Tibial nerve (tissue), 4 donors: ENCODE data around the gene LMCD1. TPM values are rescaled to one million over a fixed set of nuclear protein-coding genes. Genes with fewer than 3 reads are reported as not detected.

Source experiments
- DNase-seq, 2 donors: peaks; one replicate each; pipeline ENCODE4 v3.0.0-alpha.2; 2019; ENCODE audit warnings: low spot score in 2 of 2
- H3K27ac ChIP-seq, 4 donors: fragments of 200-600 bp; sonication (generic) in 3 of 4; one replicate each; pipeline ENCODE4 v1.5.1; 2017 to 2019; ENCODE audit warnings: mild to moderate bottlenecking in 1 of 4
- H3K27me3 ChIP-seq, 2 donors: fragments of 200-600 bp; sonication (generic) in 1 of 2; one replicate each; pipeline versions ENCODE4 v1.5.1 to v1.6.0; 2017 to 2019
- H3K36me3 ChIP-seq, 3 donors: fragments of 200-600 bp; sonication (generic); one replicate each; pipeline ENCODE4 v1.5.1; 2018 to 2019
- H3K4me1 ChIP-seq, 4 donors: fragments of 200-600 bp; sonication (generic) in 3 of 4; one replicate each; pipeline ENCODE4 v1.5.1; 2017 to 2019
- H3K4me3 ChIP-seq, 4 donors: fragments of 200-600 bp; sonication (generic) in 3 of 4; one replicate each; pipeline ENCODE4 v1.5.1; 2017 to 2019; ENCODE audit warnings: mild to moderate bottlenecking in 1 of 4, moderate library complexity in 1 of 4
- H3K9me3 ChIP-seq, 4 donors: fragments of 200-600 bp; sonication (generic) in 3 of 4; one replicate each; pipeline ENCODE4 v1.5.1; 2017 to 2019
- EP300 ChIP-seq, 2 donors: sonication (generic); formaldehyde crosslinking; IDR thresholded peaks; one replicate each; pipeline ENCODE4 v1.6.1; 2017; ENCODE audit warnings: antibody characterized with exemption in 2 of 2, mild to moderate bottlenecking in 1 of 2
- POLR2A ChIP-seq, 2 donors: fragments of 450-650 bp; IDR thresholded peaks; one replicate each; pipeline ENCODE4 v1.6.1; 2017; ENCODE audit warnings: antibody characterized with exemption in 2 of 2, mild to moderate bottlenecking in 2 of 2, moderate library complexity in 2 of 2
- WGBS, 2 donors: methylation state at CpG; one replicate each; pipeline ENCODE4 v1.1.5; 2018; 5-methylcytosine and 5-hydroxymethylcytosine counted together
- total RNA-seq, 4 donors: library from RNA; depleted of rRNA; stranded (reverse); fragments of >200 nt; gene quantifications; one replicate each; pipeline ENCODE4 v1.1.0, GENCODE V29; 2016
- TF ChIP-seq, protein P1 (sequence below), 5 experiments: fragments of 200-600 bp in 3 of 5; fragments of 450-650 bp in 2 of 5; sonication (generic) in 3 of 5; IDR thresholded peaks; one replicate each; pipeline ENCODE4 v1.5.1; 2016 to 2019; ENCODE audit warnings: antibody characterized with exemption in 5 of 5, mild to moderate bottlenecking in 3 of 5, moderate library complexity in 2 of 5

LMCD1 gene
- total RNA-seq, 4 donors from 2014 or later = 81.2 to 147 (median 92.9) TPM

DNA sequence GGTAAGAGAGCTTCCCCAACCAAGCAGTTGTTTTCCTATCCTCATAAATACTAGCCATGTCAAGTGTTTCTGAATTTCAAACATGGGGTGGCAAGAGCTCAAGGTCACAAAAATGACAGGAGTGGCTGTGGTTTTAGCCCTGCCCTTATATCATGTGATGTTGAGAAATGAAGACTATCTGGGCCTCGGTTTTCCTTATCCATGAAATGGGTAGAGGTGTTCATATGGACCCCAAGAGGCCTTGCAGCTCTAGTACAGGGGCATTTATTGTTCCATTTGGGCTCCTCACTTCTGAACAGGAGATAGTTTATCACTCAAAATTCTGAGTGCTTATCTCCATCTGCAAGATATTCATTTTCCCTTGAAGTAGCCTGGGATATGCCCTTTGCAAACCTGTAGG, 35.8 kb downstream of the LMCD1 start:
- no peak overlapping the region for H3K4me3 ChIP-seq
- DNase-seq = no peak
- 86 to 96% methylated on average over 1 of the region's 1 CpG for WGBS, 2 donors
- H3K27ac ChIP-seq = no peak overlapping the region
- TF ChIP-seq EP300 (IDR thresholded peaks at IDR 0.05) = no peak
- TF ChIP-seq, protein P1, sequence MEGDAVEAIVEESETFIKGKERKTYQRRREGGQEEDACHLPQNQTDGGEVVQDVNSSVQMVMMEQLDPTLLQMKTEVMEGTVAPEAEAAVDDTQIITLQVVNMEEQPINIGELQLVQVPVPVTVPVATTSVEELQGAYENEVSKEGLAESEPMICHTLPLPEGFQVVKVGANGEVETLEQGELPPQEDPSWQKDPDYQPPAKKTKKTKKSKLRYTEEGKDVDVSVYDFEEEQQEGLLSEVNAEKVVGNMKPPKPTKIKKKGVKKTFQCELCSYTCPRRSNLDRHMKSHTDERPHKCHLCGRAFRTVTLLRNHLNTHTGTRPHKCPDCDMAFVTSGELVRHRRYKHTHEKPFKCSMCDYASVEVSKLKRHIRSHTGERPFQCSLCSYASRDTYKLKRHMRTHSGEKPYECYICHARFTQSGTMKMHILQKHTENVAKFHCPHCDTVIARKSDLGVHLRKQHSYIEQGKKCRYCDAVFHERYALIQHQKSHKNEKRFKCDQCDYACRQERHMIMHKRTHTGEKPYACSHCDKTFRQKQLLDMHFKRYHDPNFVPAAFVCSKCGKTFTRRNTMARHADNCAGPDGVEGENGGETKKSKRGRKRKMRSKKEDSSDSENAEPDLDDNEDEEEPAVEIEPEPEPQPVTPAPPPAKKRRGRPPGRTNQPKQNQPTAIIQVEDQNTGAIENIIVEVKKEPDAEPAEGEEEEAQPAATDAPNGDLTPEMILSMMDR (IDR thresholded peaks at IDR 0.05) = no peak
- no peaks in the 10 kb centered on the region for H3K9me3 ChIP-seq
- H3K27me3 ChIP-seq = no peaks in the 10 kb centered on the region
- peaks cover 0 to 67% (median 0%) of the 10 kb centered on the region in 3 donors for H3K36me3 ChIP-seq
- H3K4me1 ChIP-seq = peaks cover 0 to 28% (median 3%) of the 10 kb centered on the region in 4 donors

DNA sequence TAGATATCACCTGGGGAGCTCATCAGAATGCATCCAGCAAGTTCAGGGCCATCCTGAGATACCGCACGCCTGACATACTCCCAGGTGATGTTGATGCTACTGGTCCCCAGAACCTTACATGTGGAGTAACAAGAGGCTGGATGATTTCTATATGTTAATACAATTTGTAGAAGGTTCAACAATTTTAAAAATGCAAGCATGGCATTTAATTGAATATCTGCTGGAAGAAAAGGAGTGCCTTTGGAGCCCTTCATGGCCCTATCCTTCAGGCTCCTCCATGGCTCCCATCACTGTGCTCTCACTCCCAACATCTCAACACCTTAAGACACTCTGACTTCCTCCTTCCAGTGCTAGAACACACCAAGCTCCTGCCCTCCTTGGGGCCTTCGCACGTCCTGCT, 36.6 kb downstream of the LMCD1 start:
- Histone ChIP-seq H3K27me3 (no peaks in the 10 kb centered on the region), H3K4me3 (no peak overlapping the region), H3K9me3 (no peaks in the 10 kb centered on the region), H3K36me3 (peaks cover 0 to 69% (median 0%) of the 10 kb centered on the region in 3 donors), H3K27ac (no peak overlapping the region), H3K4me1 (peaks cover 0 to 24% (median 0%) of the 10 kb centered on the region in 4 donors)
- DNase-seq = no peak
- TF ChIP-seq POLR2A (IDR thresholded peaks at IDR 0.05) (no peak), EP300 (IDR thresholded peaks at IDR 0.05) (no peak)
- TF ChIP-seq, protein P1 (IDR thresholded peaks at IDR 0.05) = no peak
- WGBS, 2 donors = 92 to 97% methylated on average over 4 of the region's 4 CpGs

DNA sequence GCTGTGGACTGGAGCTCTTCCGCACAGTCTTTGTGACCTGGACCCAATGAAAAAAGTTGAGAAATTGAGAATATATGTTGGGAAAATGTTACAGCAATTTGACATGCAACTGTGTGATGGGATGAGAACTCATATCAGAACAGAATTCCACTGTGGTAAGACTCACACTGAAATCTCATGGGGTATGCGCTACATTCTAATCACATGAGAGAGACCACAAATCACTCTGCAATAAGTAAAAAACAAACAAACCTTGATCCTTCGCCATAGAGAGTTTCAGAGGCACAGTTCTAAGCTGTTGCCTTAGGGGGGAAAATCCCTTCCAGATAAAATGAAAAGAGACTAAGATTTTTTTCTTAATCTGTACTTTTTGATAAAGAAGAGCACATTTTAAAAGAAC, 37.3 kb downstream of the LMCD1 start:
- TF ChIP-seq, protein P1 (IDR thresholded peaks at IDR 0.05) = no peak
- TF ChIP-seq EP300 (IDR thresholded peaks at IDR 0.05) (no peak), POLR2A (IDR thresholded peaks at IDR 0.05) (no peak)
- H3K36me3 ChIP-seq = peaks cover 0 to 68% (median 0%) of the 10 kb centered on the region in 3 donors
- 90 to 93% methylated on average over 3 of the region's 3 CpGs for WGBS, 2 donors
- no peaks in the 10 kb centered on the region for H3K9me3 ChIP-seq
- no peak overlapping the region for H3K4me3 ChIP-seq
- no peak for DNase-seq
- no peaks in the 10 kb centered on the region for H3K27me3 ChIP-seq
- no peak overlapping the region for H3K27ac ChIP-seq
- H3K4me1 ChIP-seq = peaks cover 0 to 23% (median 0%) of the 10 kb centered on the region in 4 donors

DNA sequence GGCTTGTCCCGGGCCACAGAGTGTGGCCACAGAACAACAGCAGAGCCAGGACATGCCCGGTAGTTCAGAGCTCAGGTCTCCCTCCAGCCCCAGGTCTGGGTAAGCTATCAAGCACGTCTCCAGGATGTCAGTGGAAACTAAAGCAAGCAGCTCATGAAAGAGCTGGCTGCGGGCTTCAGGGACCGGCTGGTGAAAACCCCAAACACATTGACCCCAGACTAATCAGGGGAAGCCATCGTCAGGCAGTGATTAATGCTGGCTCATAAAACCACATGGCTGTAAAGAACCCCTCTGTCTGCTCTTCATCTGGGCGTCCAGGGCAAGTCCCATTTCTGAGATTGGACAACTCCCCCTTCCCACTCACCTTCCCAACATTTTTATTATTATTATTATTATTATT, 37.8 kb downstream of the LMCD1 start:
- H3K27ac ChIP-seq = no peak overlapping the region
- 60 to 62% methylated on average over 7 of the region's 7 CpGs for WGBS, 2 donors

DNA sequence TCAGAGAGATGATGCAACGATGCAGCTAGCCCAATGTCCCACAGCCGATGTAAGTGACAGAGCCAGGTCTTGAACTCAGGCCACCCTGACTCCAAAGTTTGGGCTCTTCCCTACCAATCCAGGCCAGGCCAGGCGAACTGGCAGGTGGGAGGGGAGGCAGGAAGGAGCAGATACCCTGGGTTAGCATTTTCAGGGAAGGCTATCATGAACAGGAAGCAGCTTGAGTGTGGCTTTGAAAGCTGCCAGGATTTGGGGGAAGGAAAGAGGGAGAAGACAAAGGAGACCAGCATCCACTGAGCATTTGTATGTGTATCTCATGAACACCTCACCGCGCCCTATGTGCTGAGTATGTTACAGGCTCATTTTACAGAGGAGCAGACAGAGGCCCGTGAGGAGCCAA, 38.8 kb downstream of the LMCD1 start:
- no peaks in the 10 kb centered on the region for H3K27me3 ChIP-seq
- WGBS, 2 donors = 84 to 89% methylated on average over 6 of the region's 6 CpGs
- no peaks in the 10 kb centered on the region for H3K9me3 ChIP-seq
- H3K27ac ChIP-seq = no peak overlapping the region
- DNase-seq = no peak
- peaks cover 0 to 75% (median 0%) of the 10 kb centered on the region in 3 donors for H3K36me3 ChIP-seq
- H3K4me3 ChIP-seq = no peak overlapping the region
- peaks cover 0 to 9% (median 0%) of the 10 kb centered on the region in 4 donors for H3K4me1 ChIP-seq
- TF ChIP-seq EP300 (IDR thresholded peaks at IDR 0.05) (no peak), POLR2A (IDR thresholded peaks at IDR 0.05) (no peak)
- TF ChIP-seq, protein P1 (IDR thresholded peaks at IDR 0.05) = no peak

More for the DNA sequence above, 37.8 kb downstream of the LMCD1 start:
- TF ChIP-seq EP300 (IDR thresholded peaks at IDR 0.05) (no peak), POLR2A (IDR thresholded peaks at IDR 0.05) (no peak)
- TF ChIP-seq, protein P1 (IDR thresholded peaks at IDR 0.05) = no peak
- DNase-seq = no peak
- Histone ChIP-seq H3K4me3 (no peak overlapping the region), H3K4me1 (peaks cover 0 to 19% (median 0%) of the 10 kb centered on the region in 4 donors), H3K9me3 (no peaks in the 10 kb centered on the region), H3K27me3 (no peaks in the 10 kb centered on the region), H3K36me3 (peaks cover 0 to 72% (median 0%) of the 10 kb centered on the region in 3 donors)
